Measurements from ENCODE around the gene FBXL16.

DNA sequence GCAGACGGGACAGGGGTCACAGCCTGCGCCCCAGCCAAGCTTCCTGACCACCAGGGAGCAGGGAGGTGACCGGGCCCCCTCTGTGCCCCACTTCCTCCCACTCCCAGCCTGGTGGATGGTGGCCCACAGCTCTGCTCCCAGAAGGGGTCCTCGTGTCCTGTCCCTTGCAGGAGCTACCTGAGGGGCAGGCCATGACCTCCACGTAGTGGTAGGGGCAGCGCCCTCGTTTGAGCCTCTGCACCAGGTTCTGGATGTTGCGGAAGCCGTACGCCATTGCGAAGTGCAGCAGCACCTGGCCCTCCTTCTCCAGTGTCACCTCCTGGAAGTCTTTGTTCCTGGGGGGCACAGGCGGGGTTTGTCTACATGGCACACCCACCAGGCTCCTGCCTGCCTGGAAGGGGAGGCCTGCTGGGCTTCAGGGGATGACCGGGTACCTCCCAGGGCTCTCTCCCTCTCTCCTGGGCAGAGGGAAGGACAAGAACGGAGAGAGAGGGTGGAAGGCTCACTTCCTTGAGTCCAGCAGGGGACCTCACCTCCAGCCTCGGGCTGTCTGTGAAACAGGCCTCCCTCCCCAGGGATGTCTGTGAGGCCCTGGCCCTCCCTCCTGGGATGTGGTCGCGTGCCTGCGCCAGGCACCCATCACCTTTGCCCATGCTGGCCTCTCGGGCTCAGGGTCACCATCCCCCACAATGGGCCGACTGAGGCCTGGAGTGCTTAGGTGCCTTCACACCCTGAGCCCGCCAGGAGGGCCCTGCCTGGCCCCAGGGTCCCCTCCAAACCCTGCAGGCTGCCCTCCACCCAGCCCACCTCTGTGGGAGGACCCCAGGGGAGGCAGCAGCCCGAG, 25.3 kb upstream of the FBXL16 start:
- TF ChIP-seq, protein P1, sequence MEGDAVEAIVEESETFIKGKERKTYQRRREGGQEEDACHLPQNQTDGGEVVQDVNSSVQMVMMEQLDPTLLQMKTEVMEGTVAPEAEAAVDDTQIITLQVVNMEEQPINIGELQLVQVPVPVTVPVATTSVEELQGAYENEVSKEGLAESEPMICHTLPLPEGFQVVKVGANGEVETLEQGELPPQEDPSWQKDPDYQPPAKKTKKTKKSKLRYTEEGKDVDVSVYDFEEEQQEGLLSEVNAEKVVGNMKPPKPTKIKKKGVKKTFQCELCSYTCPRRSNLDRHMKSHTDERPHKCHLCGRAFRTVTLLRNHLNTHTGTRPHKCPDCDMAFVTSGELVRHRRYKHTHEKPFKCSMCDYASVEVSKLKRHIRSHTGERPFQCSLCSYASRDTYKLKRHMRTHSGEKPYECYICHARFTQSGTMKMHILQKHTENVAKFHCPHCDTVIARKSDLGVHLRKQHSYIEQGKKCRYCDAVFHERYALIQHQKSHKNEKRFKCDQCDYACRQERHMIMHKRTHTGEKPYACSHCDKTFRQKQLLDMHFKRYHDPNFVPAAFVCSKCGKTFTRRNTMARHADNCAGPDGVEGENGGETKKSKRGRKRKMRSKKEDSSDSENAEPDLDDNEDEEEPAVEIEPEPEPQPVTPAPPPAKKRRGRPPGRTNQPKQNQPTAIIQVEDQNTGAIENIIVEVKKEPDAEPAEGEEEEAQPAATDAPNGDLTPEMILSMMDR (IDR thresholded peaks at IDR 0.05) = no peak
- no peak for TF ChIP-seq POLR2A (IDR thresholded peaks at IDR 0.05; ENCODE audit: low read depth)
- TF ChIP-seq POLR2AphosphoS5 (IDR thresholded peaks at IDR 0.05) = no peak
- no peak for TF ChIP-seq EP300 (IDR thresholded peaks at IDR 0.05)
